ENCODE data around the gene RFXANK. TPM values are rescaled to one million over a fixed set of nuclear protein-coding genes. Genes with fewer than 3 reads are reported as not detected.

RFXANK gene
- total RNA-seq, 4 donors from 2014 or later, result 24.4 to 60.2 (median 53.8) TPM

- H3K27ac ChIP-seq, result no peak overlapping the region
- intact Hi-C loops (cut with DNase I; ENCODE audit: low total_unique reads), result no loop called here
- DNase-seq, result no peak
- no peaks in the 10 kb centered on the region for H3K9me3 ChIP-seq
- H3K4me3 ChIP-seq, result no peak overlapping the region
- no peaks in the 10 kb centered on the region for H3K27me3 ChIP-seq
- H3K36me3 ChIP-seq, result no peaks in the 10 kb centered on the region
- TF ChIP-seq CTCF (IDR thresholded peaks at IDR 0.05), result no peak
- no peak for TF ChIP-seq POLR2A (IDR thresholded peaks at IDR 0.05)
- no peaks in the 10 kb centered on the region for H3K4me1 ChIP-seq
Measured at GRCh38 chr19:19181488-19181998, 10.5 kb upstream of the RFXANK start.

GRCh38 chr19:19185853-19186740 lies 6.0 kb upstream of the RFXANK start:
- H3K4me1 ChIP-seq, result peaks cover 0 to 17% of the 10 kb centered on the region in 2 donors
- H3K4me3 ChIP-seq, result no peak overlapping the region
- no peaks in the 10 kb centered on the region for H3K27me3 ChIP-seq
- H3K36me3 ChIP-seq, result no peaks in the 10 kb centered on the region
- DNase-seq, result no peak
- no peak overlapping the region for H3K27ac ChIP-seq
- no peaks in the 10 kb centered on the region for H3K9me3 ChIP-seq
- intact Hi-C loops (cut with DNase I; ENCODE audit: low total_unique reads), result no loop called here
- TF ChIP-seq POLR2A (IDR thresholded peaks at IDR 0.05) (no peak), CTCF (IDR thresholded peaks at IDR 0.05) (peak in 3 of 4 experiments; percentile 20 to 27 (median 25))

- TF ChIP-seq CTCF (IDR thresholded peaks at IDR 0.05), result no peak
- no peak for TF ChIP-seq POLR2A (IDR thresholded peaks at IDR 0.05)
- H3K27me3 ChIP-seq, result no peaks in the 10 kb centered on the region
- intact Hi-C loops (cut with DNase I; ENCODE audit: low total_unique reads), result no loop called here
- H3K4me1 ChIP-seq, result peaks cover 0 to 18% of the 10 kb centered on the region in 2 donors
- DNase-seq, result no peak
- no peaks in the 10 kb centered on the region for H3K9me3 ChIP-seq
- no peak overlapping the region for H3K4me3 ChIP-seq
- H3K36me3 ChIP-seq, result no peaks in the 10 kb centered on the region
- no peak overlapping the region for H3K27ac ChIP-seq
Measured at GRCh38 chr19:19186742-19187141, 5.3 kb upstream of the RFXANK start.

DNA sequence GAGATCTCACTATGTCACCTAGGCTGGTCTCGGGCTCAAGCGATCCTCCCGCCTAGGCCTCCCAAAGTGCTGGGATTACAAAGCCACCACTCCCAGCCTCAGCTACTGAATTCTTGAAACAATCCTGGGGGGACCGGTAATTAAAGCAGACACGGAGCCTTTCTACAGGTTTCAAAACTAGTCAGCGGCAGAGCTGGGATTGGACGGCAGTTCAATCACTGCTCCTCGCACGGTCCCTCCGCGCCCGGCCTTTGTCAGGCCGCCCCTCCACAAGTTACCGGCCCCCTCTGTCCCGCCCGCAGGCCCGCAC lies 335 bp upstream of the RFXANK start:
- H3K9me3 ChIP-seq, result no peaks in the 10 kb centered on the region
- no peaks in the 10 kb centered on the region for H3K27me3 ChIP-seq
- intact Hi-C loops (cut with DNase I; ENCODE audit: low total_unique reads), result no loop called here
- no peak for TF ChIP-seq CTCF (IDR thresholded peaks at IDR 0.05)
- no peak for TF ChIP-seq POLR2A (IDR thresholded peaks at IDR 0.05)
- peak overlapping the region; percentile 99 to 100 for H3K27ac ChIP-seq
- no peak for DNase-seq
- peak overlapping the region; percentile 89 to 99 for H3K4me3 ChIP-seq
- peaks cover 0 to 25% of the 10 kb centered on the region in 2 donors for H3K4me1 ChIP-seq
- no peaks in the 10 kb centered on the region for H3K36me3 ChIP-seq

DNA sequence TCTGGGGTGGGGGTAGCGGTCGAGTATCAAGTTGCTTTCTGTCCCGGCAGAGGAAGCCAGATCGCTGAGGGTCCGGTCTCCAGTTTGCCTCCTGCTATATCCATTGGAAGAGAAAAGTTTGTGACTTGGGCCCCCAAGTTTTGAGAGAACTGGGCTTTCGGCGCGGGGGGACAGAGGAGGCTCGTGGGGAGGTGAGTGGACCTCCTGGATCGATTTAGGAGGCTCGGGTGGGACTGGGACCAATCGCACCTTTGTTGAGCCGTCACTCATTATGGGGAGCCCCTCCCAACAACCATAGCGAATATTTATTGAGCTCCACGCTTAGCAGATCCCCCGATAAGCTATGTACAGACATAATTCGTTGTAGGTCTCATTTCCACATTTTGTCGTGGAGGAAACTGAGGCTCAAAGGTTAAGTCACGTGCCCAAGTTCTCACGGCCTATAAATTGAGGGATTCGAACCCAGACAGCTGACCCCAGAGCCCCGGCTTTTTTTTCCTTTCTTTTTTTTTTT lies 909 bp downstream of the RFXANK start:
- no peak for TF ChIP-seq POLR2A (IDR thresholded peaks at IDR 0.05)
- no peak for TF ChIP-seq CTCF (IDR thresholded peaks at IDR 0.05)
- DNase-seq, result no peak
- no peaks in the 10 kb centered on the region for H3K36me3 ChIP-seq
- H3K4me3 ChIP-seq, result peak overlapping the region; percentile 89 to 99
- H3K4me1 ChIP-seq, result peaks cover 0 to 25% of the 10 kb centered on the region in 2 donors
- no peaks in the 10 kb centered on the region for H3K9me3 ChIP-seq
- H3K27ac ChIP-seq, result peak overlapping the region; percentile 99 to 100
- H3K27me3 ChIP-seq, result no peaks in the 10 kb centered on the region
- intact Hi-C loops (cut with DNase I; ENCODE audit: low total_unique reads), result no loop called here
